GM10248 (cell line): ENCODE measurements around the gene LRRTM4.
"Not testable (repeated sequence)": the region's sequence is repeated elsewhere in the genome, so short reads cannot be mapped to it uniquely, and the experiment has no call there.

Source experiments
- CTCF ChIA-PET: fragments of 300-600 bp; sonication (Branson Sonifier 250); formaldehyde crosslinking; extraction: SDS; loops from one replicate; lab custom pipeline; 2021; ENCODE audit warnings: antibody characterized with exemption; lab: Yijun Ruan, JAX
- POLR2A ChIA-PET: fragments of 350-650 bp; sonication (Branson Sonifier 250); formaldehyde crosslinking; extraction: SDS; loops from one replicate; lab custom pipeline; 2020; ENCODE audit warnings: antibody characterized with exemption; lab: Yijun Ruan, JAX
- DNase-seq: peaks from one replicate; pipeline ENCODE4 v3.0.0; 2012; ENCODE audit errors: extremely low spot score
- TF ChIP-seq, protein P1 (sequence below): IDR thresholded peaks from 2 replicates; pipeline ENCODE4 v1.5.1; 2012; ENCODE audit warnings: mild to moderate bottlenecking, low read depth; ENCODE audit errors: extremely low read depth, missing control alignments, control extremely low read depth

The LRRTM4 gene

DNA sequence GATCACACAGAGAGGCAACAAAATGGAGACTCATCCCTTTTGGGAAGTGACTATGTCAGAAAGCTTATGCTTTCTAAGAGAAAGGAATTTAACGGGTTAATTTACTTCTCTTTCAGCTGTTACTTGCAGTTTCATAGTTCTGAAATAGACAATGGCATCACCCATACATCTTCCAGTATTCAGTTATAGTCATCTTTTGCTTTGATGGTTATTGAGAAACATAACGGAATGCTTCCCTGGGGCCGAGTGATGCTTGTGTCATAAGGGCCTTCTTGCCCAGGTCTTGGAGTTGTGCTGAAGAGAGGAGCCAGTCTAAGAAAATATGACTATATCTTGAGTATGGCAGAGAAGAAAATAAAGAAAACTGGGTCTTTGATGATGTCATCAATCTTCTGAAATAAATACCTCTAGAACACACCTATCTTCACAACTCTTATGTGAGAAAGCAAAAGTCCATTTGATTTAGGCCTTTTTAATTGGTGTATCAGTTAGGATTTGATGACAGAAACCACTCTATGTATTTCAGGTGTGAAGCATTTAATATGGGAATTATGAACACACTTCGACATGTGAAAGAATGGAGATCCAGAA, 328.2 kb downstream of the LRRTM4 start:
- POLR2A ChIA-PET: no interaction called here
- TF ChIP-seq, protein P1, sequence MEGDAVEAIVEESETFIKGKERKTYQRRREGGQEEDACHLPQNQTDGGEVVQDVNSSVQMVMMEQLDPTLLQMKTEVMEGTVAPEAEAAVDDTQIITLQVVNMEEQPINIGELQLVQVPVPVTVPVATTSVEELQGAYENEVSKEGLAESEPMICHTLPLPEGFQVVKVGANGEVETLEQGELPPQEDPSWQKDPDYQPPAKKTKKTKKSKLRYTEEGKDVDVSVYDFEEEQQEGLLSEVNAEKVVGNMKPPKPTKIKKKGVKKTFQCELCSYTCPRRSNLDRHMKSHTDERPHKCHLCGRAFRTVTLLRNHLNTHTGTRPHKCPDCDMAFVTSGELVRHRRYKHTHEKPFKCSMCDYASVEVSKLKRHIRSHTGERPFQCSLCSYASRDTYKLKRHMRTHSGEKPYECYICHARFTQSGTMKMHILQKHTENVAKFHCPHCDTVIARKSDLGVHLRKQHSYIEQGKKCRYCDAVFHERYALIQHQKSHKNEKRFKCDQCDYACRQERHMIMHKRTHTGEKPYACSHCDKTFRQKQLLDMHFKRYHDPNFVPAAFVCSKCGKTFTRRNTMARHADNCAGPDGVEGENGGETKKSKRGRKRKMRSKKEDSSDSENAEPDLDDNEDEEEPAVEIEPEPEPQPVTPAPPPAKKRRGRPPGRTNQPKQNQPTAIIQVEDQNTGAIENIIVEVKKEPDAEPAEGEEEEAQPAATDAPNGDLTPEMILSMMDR: no peak
- CTCF ChIA-PET: no interaction called here

DNA sequence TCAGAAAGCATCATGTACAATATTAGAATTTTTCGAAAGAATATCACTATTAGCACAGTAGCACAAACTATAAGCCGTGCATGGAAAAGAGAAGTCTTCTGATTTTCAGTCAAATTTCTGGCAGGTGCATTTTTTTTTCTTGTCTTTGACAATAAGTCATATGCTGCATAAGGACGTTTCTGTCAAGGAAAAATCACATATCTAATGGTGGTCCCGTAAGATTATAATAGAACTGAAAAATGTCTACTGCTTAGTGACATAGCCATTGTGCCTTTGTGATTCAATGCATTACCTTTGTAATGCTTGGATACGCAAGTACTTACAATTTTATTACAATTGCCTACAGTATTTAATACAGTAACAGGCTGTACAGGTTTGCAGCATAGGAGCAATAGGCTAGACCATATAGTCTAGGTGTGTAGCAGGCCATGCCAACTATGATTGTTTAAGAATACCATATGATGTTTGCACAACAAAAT, 329.3 kb downstream of the LRRTM4 start:
- ChIA-PET CTCF (no interaction called here), POLR2A (no interaction called here)
- TF ChIP-seq, protein P1: no peak
- no peak for DNase-seq

More for the DNA sequence above, 328.2 kb downstream of the LRRTM4 start:
- DNase-seq: no peak

DNA sequence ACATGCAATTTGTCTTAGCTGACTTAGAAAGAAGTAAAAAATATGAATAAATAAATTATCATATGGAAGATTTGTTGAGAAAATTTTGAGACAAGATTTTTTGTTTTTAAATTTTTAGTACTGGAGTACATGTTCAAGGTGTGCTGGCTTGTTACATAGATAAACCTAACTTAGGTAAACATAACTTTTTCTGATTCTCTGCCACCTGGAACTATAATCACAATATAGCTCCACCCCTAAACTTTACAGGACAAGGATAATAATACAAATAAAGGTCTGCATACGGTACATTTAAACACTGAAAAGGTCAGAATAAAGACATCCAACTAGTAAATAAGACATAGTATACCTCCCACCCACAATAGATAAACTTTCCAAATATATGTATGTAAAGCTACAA, 330.5 kb downstream of the LRRTM4 start:
- ChIA-PET POLR2A (no interaction called here), CTCF (no interaction called here)
- TF ChIP-seq, protein P1: no peak
- no peak for DNase-seq

- no peak for DNase-seq
- TF ChIP-seq, protein P1: no peak
- ChIA-PET POLR2A (no interaction called here), CTCF (no interaction called here)
Measured at GRCh38 chr2:77190721-77191346, 331.3 kb downstream of the LRRTM4 start.

- no peak for DNase-seq
- TF ChIP-seq, protein P1: no peak
- POLR2A ChIA-PET: no interaction called here
- CTCF ChIA-PET: no interaction called here
Measured at GRCh38 chr2:77185052-77185451, 337.1 kb downstream of the LRRTM4 start.

- CTCF ChIA-PET: no interaction called here
- POLR2A ChIA-PET: no interaction called here
- TF ChIP-seq, protein P1: no peak
- no peak for DNase-seq
Measured at GRCh38 chr2:77179297-77179696, 342.9 kb downstream of the LRRTM4 start.

DNA sequence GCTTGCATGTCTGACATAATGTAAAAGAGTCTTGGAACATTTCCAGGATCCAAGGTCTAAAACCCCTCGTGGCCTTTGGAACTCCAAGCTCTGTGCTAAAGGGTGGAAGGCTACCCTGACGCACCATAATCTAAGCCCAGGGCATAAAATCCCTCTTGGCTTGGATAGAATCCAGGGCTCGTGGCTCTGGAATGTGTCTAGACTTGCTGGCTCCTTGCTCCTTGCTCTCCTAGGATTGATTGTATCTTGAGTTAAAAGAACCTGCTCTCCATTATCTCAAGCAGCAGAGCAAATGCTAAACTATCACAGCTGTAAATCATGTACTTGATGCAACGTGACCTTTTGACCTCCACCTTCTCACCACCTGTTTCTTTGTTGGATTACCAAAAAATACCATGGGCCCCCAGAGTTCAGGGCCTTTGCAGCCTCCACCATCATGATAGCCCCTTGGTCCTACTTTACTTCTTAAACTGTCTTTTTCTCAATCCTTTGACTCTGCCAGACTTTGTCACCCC, 346.9 kb downstream of the LRRTM4 start:
- POLR2A ChIA-PET, CTCF ChIA-PET, DNase-seq: not testable (repeated sequence)
